K562 (cell line): Measurements from ENCODE around the gene ARHGEF26. TPM values are rescaled to one million over a fixed set of nuclear protein-coding genes. Genes with fewer than 3 reads are reported as not detected.

ENCODE experiments used
- ATAC-seq: fragments of 200-7000 bp; cut with Tn5 transposase; 3 replicates; pipeline ENCODE4 v1.9.1; 2020; ENCODE audit warnings: moderate library complexity
- BruUV-seq: library from RNA; stranded (reverse); fragments of 400-500 nt; replicated peaks from 2 replicates; lab custom pipeline; 2021; lab: Mats Ljungman, UMichigan
- CTCF ChIA-PET: fragments of 300-600 bp; formaldehyde crosslinking; extraction: SDS; loops from one replicate; lab custom pipeline; 2021; ENCODE audit warnings: low intra/inter-chr PET ratio; lab: Yijun Ruan, JAX
- POLR2A ChIA-PET: fragments of 300-600, 350-650 bp; sonication (Branson Sonifier 250); formaldehyde crosslinking; extraction: SDS; loops from one replicate; lab custom pipeline; 2021; ENCODE audit warnings: antibody characterized with exemption, inconsistent platforms; lab: Yijun Ruan, JAX
- DNase-seq, 4 experiments: peaks; one replicate each; pipeline versions ENCODE4 v3.0.0 to v3.0.0-alpha.2; 2011 to 2018; ENCODE audit warnings: low spot score in 3 of 4, mixed read lengths in 3 of 4; ENCODE audit errors: extremely low read depth in 1 of 4
- FAIRE-seq: peaks from 2 replicates; lab custom pipeline; 2011; peaks lifted over from hg19 to GRCh38; lab: Jason Lieb, UNC
- H2AFZ ChIP-seq: 2 replicates; pipeline ENCODE4 v1.6.0; 2011; ENCODE audit warnings: low read depth, low read length, control low read depth, inconsistent platforms
- H3K27ac ChIP-seq: fragments of 200-600 bp; 3 replicates; pipeline ENCODE4 v1.8.0; 2011; ENCODE audit warnings: low read depth, mild to moderate bottlenecking, control low read depth, inconsistent platforms, low read length, moderate library complexity, mixed read lengths; ENCODE audit errors: extremely low read depth
- H3K27me3 ChIP-seq, 2 experiments: fragments of 300-600 bp in 1 of 2; 2 replicates in 1 of 2; 3 replicates in 1 of 2; pipeline versions ENCODE4 v1.6.0 to v1.8.0; 2011; ENCODE audit warnings: inconsistent platforms in 2 of 2, low read length in 2 of 2, mild to moderate bottlenecking in 1 of 2, mixed read lengths in 1 of 2, moderate library complexity in 1 of 2; ENCODE audit not compliant: control insufficient read depth in 2 of 2, insufficient read depth in 2 of 2
- H3K36me3 ChIP-seq: fragments of 300-600 bp; 3 replicates; pipeline ENCODE4 v1.8.0; 2011; ENCODE audit warnings: mild to moderate bottlenecking, low read length, inconsistent platforms; ENCODE audit not compliant: control insufficient read depth, insufficient read depth
- H3K4me1 ChIP-seq, 2 experiments: fragments of 200-600 bp in 1 of 2; replicated peaks in 1 of 2; 2 replicates in 1 of 2; 3 replicates in 1 of 2; pipeline versions ENCODE4 v1.5.1 to v1.8.0; 2011; ENCODE audit warnings: inconsistent platforms in 2 of 2, low read length in 2 of 2, mild to moderate bottlenecking in 1 of 2, mixed read lengths in 1 of 2, moderate library complexity in 1 of 2; ENCODE audit not compliant: control insufficient read depth in 2 of 2, insufficient read depth in 2 of 2
- H3K4me2 ChIP-seq: 2 replicates; pipeline ENCODE4 v1.6.1; 2011; ENCODE audit warnings: low read length, control low read depth, inconsistent platforms, mixed read lengths; ENCODE audit not compliant: insufficient read depth
- H3K4me3 ChIP-seq: fragments of 200-600 bp; sonication (generic), shearing (Covaris generic); 2 replicates; pipeline ENCODE4 v1.5.1; 2016; ENCODE audit warnings: control low read depth, inconsistent platforms
- H3K79me2 ChIP-seq: fragments of 200-600 bp; 3 replicates; pipeline ENCODE4 v1.8.0; 2011; ENCODE audit warnings: low read length, inconsistent platforms; ENCODE audit not compliant: control insufficient read depth, insufficient read depth
- H3K9ac ChIP-seq, 2 experiments: 2 replicates each; pipeline versions ENCODE4 v1.6.0 to v1.6.1; 2011; ENCODE audit warnings: low read depth in 2 of 2, low read length in 2 of 2, control low read depth in 1 of 2, inconsistent platforms in 1 of 2, mild to moderate bottlenecking in 1 of 2, mixed read lengths in 1 of 2; ENCODE audit not compliant: insufficient read depth in 1 of 2
- H3K9me1 ChIP-seq: one replicate; pipeline ENCODE4 v1.6.0; 2011; ENCODE audit warnings: inconsistent platforms, mild to moderate bottlenecking, low read length, moderate library complexity; ENCODE audit not compliant: control insufficient read depth, insufficient read depth
- H3K9me3 ChIP-seq: replicated peaks from 2 replicates; pipeline ENCODE4 v1.5.1; 2011; ENCODE audit warnings: low read depth, low read length, inconsistent platforms; ENCODE audit not compliant: control insufficient read depth, insufficient read depth
- H4K20me1 ChIP-seq: replicated peaks from 2 replicates; pipeline ENCODE4 v1.6.1; 2011; ENCODE audit warnings: low read length, inconsistent platforms, mixed read lengths; ENCODE audit not compliant: control insufficient read depth, insufficient read depth
- EHMT2 ChIP-seq: fragments of 450-650 bp; IDR thresholded peaks from 2 replicates; pipeline ENCODE4 v1.6.1; 2018; ENCODE audit warnings: antibody characterized with exemption
- ETS2 ChIP-seq: IDR thresholded peaks from 2 replicates; pipeline ENCODE4 v1.6.1; 2016; ENCODE audit warnings: borderline replicate concordance, missing genetic modification characterization, mild to moderate bottlenecking, moderate library complexity, missing compliant biosample characterization; ENCODE audit not compliant: poor library complexity, severe bottlenecking
- HNRNPUL1 ChIP-seq: fragments of 200-400 bp; formaldehyde crosslinking; IDR thresholded peaks from 2 replicates; pipeline ENCODE4 v1.6.1; 2017; ENCODE audit warnings: low read length
- HOMEZ ChIP-seq: fragments of 250-450 bp; sonication (Bioruptor Pico); IDR thresholded peaks from 2 replicates; pipeline ENCODE4 v1.4.0; 2020; ENCODE audit warnings: mild to moderate bottlenecking, moderate library complexity
- NFXL1 ChIP-seq: fragments of 450-650 bp; formaldehyde crosslinking; IDR thresholded peaks from 2 replicates; pipeline ENCODE4 v1.4.0; 2021; ENCODE audit warnings: mild to moderate bottlenecking
- NUFIP1 ChIP-seq: fragments of 450-650 bp; IDR thresholded peaks from 2 replicates; pipeline ENCODE4 v1.6.1; 2018; ENCODE audit not compliant: partially characterized antibody
- SMARCC2 ChIP-seq: fragments of 450-650 bp; IDR thresholded peaks from 2 replicates; pipeline ENCODE4 v1.6.1; 2017; ENCODE audit warnings: antibody characterized with exemption, moderate library complexity, mild to moderate bottlenecking, low read depth
- UBTF ChIP-seq, 2 experiments: IDR thresholded peaks; 2 replicates each; pipeline ENCODE4 v1.6.1; 2012; ENCODE audit warnings: improper control_type of control experiment in 2 of 2, low read depth in 2 of 2, low read length in 2 of 2, borderline replicate concordance in 1 of 2
- ZNF695 ChIP-seq: fragments of 450-650 bp; formaldehyde crosslinking; IDR thresholded peaks from 2 replicates; pipeline ENCODE4 v1.4.0; 2020; ENCODE audit warnings: mild to moderate bottlenecking, moderate library complexity
- WGBS: fragments of 100-300 bp; shearing (Covaris generic); methylation state at CpG from one replicate; pipeline ENCODE4 v1.1.6; 2016; ENCODE audit warnings: low coverage, mixed read lengths; ENCODE audit not compliant: insufficient coverage; ENCODE audit errors: missing lambda C conversion rate; 5-methylcytosine and 5-hydroxymethylcytosine counted together
- in situ Hi-C: fragments of 300-500 bp; cut with MboI; formaldehyde crosslinking; loops from 4 replicates; pipeline ENCODE4 v1.15.0; 2018; ENCODE audit warnings: inconsistent platforms, mixed read lengths
- intact Hi-C: fragments of 100-400 bp; cut with micrococcal nuclease; formaldehyde crosslinking; loops from 2 replicates; pipeline ENCODE4 v1.14.2; 2022
- polyA plus RNA-seq, 8 experiments: library from polyadenylated mRNA; depleted of rRNA in 4 of 8; stranded (reverse) in 5 of 8; unstranded in 3 of 8; fragments of >200 nt; fragmentation: Nextera tagmentation in 2 of 8; fragmentation: Illumina TruSeq in 1 of 8; extraction: Ambion mirVana in 2 of 8; extraction: Trizol in 1 of 8; gene quantifications; 2 replicates each; pipeline versions ENCODE4 v1.2.1 to v1.2.3, GENCODE V29; 2011 to 2014; ENCODE audit warnings: inconsistent platforms in 1 of 8, missing spikeins in 1 of 8
- total RNA-seq, 7 experiments: library from RNA; depleted of rRNA in 6 of 7; stranded (reverse); fragments of >200 nt in 6 of 7; fragmentation: Illumina TruSeq in 2 of 7; extraction: Trizol in 2 of 7; gene quantifications; 2 replicates each; pipeline versions ENCODE4 v1.2.1 to v1.2.3, GENCODE V29; 2011 to 2021; ENCODE audit warnings: low replicate concordance in 1 of 7

Gene ARHGEF26
- total and polyA plus RNA-seq, 9 of the 15 experiments (the other 6 are each of a cell fraction or from before 2014, with no cell fraction given) = 0.01 to 0.11 (median 0.04) TPM; not detected in 2

GRCh38 chr3:154275292-154275691 lies 154.1 kb downstream of the ARHGEF26 start:
- no TSS peak for BruUV-seq
- H3K36me3 ChIP-seq = peaks cover 88% of the 10 kb centered on the region
- 82% methylated on average over 2 of the region's 2 CpGs for WGBS
- no peaks in the 10 kb centered on the region for H3K9me1 ChIP-seq
- DNase-seq (no peak), ATAC-seq (no peak), FAIRE-seq (no peak)
- intact Hi-C loops (no loop called here), in situ Hi-C loops (no loop called here)
- no peak overlapping the region for H3K9ac ChIP-seq
- no peaks in the 10 kb centered on the region for H3K27me3 ChIP-seq
- no peak overlapping the region for H3K4me2 ChIP-seq
- no peak overlapping the region for H2AFZ ChIP-seq
- no peaks in the 10 kb centered on the region for H3K9me3 ChIP-seq
- no peak overlapping the region for H3K27ac ChIP-seq
- no peaks in the 10 kb centered on the region for H3K79me2 ChIP-seq
- H3K4me1 ChIP-seq = no peaks in the 10 kb centered on the region
- no peak overlapping the region for H3K4me3 ChIP-seq
- no peak for TF ChIP-seq HNRNPUL1
- no peak for TF ChIP-seq ETS2 (tag)
- TF ChIP-seq HOMEZ (CRISPR knock-in tag) = no peak
- TF ChIP-seq NUFIP1 = no peak
- TF ChIP-seq NFXL1 = no peak
- no peak for TF ChIP-seq ZNF695
- TF ChIP-seq EHMT2 = no peak
- no peak for TF ChIP-seq UBTF (IDR thresholded peaks at IDR 0.05; ENCODE audit: borderline replicate concordance in 1 of 2, low read depth in 2 of 2, low read length in 2 of 2)
- TF ChIP-seq SMARCC2 = no peak
- ChIA-PET POLR2A (no interaction called here), CTCF (no interaction called here)
- H4K20me1 ChIP-seq = no peaks in the 10 kb centered on the region
